Measurements from ENCODE around the gene KCNJ9.

KCNJ9 gene

DNA sequence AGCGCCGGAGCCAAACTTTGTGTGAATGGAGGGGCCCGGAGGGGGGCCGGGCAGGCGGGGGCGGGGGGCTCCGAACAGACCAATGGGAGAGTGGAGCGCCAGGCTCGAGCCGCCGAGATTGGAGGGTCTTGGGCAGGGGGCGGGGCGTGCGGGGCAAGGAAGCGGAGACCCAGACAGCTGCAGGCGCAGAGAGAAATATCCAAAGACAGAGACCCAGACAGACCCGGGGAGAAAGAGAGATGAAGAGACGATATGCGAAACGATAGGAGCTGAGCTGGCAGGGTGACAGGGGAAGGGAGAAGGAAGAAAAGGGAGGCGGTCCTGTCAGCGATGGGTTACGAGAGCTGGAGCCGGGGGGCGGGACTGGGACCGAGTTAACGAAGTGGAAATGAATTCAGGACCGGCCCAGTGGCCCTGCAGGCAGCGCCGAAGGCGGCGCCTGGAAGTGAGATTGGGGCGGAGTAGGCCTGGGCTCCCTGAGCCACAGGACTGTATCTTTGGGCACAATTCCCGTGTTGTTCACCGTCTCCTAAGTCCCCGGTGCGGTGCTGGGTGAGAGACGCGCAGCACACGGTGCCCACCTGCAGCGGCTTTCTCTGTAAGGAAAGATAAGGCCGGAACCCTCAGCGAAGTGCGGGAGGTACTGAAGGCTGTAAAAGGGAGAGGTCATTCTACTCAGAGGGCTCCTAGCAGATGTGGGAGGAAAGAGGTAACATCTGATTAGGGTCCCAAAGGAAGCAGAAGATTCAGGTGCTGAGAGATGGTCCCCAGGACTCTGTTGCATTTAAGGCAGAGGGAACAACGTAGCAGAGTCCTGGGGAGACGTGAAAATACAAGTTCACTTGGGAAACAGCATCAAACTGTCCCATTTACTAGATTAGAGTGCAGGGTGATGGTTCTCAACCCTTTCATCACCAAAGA is 10.8 kb upstream of the KCNJ9 start:
- DNase-seq = peak; percentile 93
- H2AFZ ChIP-seq (ENCODE audit: low read depth, low read length) = peak overlapping the region; percentile 96

DNA sequence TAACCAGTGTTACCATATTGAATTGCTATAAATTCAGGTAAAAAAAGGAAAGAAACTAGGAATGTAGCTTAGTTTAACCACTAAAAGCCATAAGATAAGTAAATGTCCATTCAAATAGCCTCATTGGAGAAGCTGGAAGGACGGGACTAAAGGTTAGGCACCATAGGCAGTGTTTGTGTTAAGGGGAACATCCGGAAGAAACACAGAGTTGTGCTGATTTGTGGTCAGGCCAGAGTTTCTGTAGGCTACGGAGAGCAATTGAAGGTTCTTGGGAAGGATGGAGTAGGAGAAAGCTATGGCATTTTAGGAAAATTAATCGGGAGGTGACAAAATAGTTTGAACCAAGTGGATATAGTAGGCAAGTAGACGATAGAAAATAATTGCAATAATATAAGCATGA is 10.0 kb upstream of the KCNJ9 start:
- no peak overlapping the region for H3K4me3 ChIP-seq (ENCODE audit: low read depth in 1 of 2, low read length in 2 of 2)
- peaks cover 14% of the 10 kb centered on the region for H3K27me3 ChIP-seq (ENCODE audit: insufficient read depth, low read length, poor library complexity)
- H3K27ac ChIP-seq (ENCODE audit: low read length) = no peak overlapping the region
- H2AFZ ChIP-seq (ENCODE audit: low read depth, low read length) = no peak overlapping the region
- no peak for TF ChIP-seq EZH2 (IDR thresholded peaks at IDR 0.05; ENCODE audit: borderline replicate concordance, low read depth, low read length, severe bottlenecking)
- TF ChIP-seq, protein P1, sequence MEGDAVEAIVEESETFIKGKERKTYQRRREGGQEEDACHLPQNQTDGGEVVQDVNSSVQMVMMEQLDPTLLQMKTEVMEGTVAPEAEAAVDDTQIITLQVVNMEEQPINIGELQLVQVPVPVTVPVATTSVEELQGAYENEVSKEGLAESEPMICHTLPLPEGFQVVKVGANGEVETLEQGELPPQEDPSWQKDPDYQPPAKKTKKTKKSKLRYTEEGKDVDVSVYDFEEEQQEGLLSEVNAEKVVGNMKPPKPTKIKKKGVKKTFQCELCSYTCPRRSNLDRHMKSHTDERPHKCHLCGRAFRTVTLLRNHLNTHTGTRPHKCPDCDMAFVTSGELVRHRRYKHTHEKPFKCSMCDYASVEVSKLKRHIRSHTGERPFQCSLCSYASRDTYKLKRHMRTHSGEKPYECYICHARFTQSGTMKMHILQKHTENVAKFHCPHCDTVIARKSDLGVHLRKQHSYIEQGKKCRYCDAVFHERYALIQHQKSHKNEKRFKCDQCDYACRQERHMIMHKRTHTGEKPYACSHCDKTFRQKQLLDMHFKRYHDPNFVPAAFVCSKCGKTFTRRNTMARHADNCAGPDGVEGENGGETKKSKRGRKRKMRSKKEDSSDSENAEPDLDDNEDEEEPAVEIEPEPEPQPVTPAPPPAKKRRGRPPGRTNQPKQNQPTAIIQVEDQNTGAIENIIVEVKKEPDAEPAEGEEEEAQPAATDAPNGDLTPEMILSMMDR (IDR thresholded peaks at IDR 0.05; ENCODE audit: borderline replicate concordance, extremely low read depth, low read length, poor library complexity, severe bottlenecking) = no peak
- no peaks in the 10 kb centered on the region for H4K20me1 ChIP-seq (ENCODE audit: insufficient read depth, low read length)
- H3K4me1 ChIP-seq (ENCODE audit: insufficient read depth, low read length) = peaks cover 19% of the 10 kb centered on the region
- no peaks in the 10 kb centered on the region for H3K9me3 ChIP-seq (ENCODE audit: insufficient read depth, low read length, severe bottlenecking)
- ATAC-seq (ENCODE audit: insufficient read depth, low read depth) = no peak
- DNase-seq = no peak
- no peak overlapping the region for H3K9ac ChIP-seq (ENCODE audit: low read depth, low read length)
- H3K79me2 ChIP-seq (ENCODE audit: insufficient read depth, low read length) = no peaks in the 10 kb centered on the region
- no peaks in the 10 kb centered on the region for H3K36me3 ChIP-seq (ENCODE audit: insufficient read depth, low read length)
- H3K4me2 ChIP-seq (ENCODE audit: insufficient read depth, low read length) = peak overlapping the region; percentile 91

More for the DNA sequence above, 10.8 kb upstream of the KCNJ9 start:
- Histone ChIP-seq H3K9me3 (ENCODE audit: insufficient read depth, low read length, severe bottlenecking) (no peaks in the 10 kb centered on the region), H3K4me3 (ENCODE audit: low read depth in 1 of 2, low read length in 2 of 2) (peak overlapping the region; percentile 43 to 80; a peak in 3 of 4 replicates), H3K4me1 (ENCODE audit: insufficient read depth, low read length) (peaks cover 19% of the 10 kb centered on the region), H3K4me2 (ENCODE audit: insufficient read depth, low read length) (peak overlapping the region; percentile 91), H3K27me3 (ENCODE audit: insufficient read depth, low read length, poor library complexity) (peaks cover 10% of the 10 kb centered on the region), H3K36me3 (ENCODE audit: insufficient read depth, low read length) (no peaks in the 10 kb centered on the region), H3K27ac (ENCODE audit: low read length) (peak overlapping the region; percentile 38; the same call in 1 of the 2 replicates), H4K20me1 (ENCODE audit: insufficient read depth, low read length) (no peaks in the 10 kb centered on the region), H3K79me2 (ENCODE audit: insufficient read depth, low read length) (no peaks in the 10 kb centered on the region), H3K9ac (ENCODE audit: low read depth, low read length) (peak overlapping the region; percentile 54)
- ATAC-seq (ENCODE audit: insufficient read depth, low read depth) = peak; percentile 98
- no peak for TF ChIP-seq EZH2 (IDR thresholded peaks at IDR 0.05; ENCODE audit: borderline replicate concordance, low read depth, low read length, severe bottlenecking)
- TF ChIP-seq, protein P1 (IDR thresholded peaks at IDR 0.05; ENCODE audit: borderline replicate concordance, extremely low read depth, low read length, poor library complexity, severe bottlenecking) = no peak

DNA sequence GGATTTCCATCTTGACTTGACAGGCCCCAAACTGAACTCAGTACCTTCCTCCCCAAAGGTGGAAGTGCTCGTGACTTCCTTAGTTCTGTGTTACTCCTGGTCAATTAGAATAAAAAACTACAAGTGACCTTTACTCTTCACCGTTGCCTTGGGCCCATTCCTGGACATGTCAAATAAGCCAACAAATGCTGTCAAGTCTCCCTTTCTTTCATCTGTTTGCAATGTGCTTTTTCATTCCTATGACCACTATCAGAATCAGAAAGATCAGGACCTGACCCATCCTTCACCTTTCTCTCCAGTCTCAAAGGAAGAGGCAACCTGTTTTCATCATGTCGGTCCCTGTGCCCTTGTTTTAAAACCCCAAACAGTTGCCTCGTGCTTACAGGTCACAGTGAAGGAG is 6.5 kb upstream of the KCNJ9 start:
- TF ChIP-seq, protein P1 (IDR thresholded peaks at IDR 0.05; ENCODE audit: borderline replicate concordance, extremely low read depth, low read length, poor library complexity, severe bottlenecking) = no peak
- TF ChIP-seq EZH2 (IDR thresholded peaks at IDR 0.05; ENCODE audit: borderline replicate concordance, low read depth, low read length, severe bottlenecking) = no peak
- ATAC-seq (ENCODE audit: insufficient read depth, low read depth) = no peak

More for the DNA sequence above, 6.5 kb upstream of the KCNJ9 start:
- no peaks in the 10 kb centered on the region for H3K9me3 ChIP-seq (ENCODE audit: insufficient read depth, low read length, severe bottlenecking)
- no peak for DNase-seq
- no peak overlapping the region for H3K9ac ChIP-seq (ENCODE audit: low read depth, low read length)
- no peaks in the 10 kb centered on the region for H3K79me2 ChIP-seq (ENCODE audit: insufficient read depth, low read length)
- H3K36me3 ChIP-seq (ENCODE audit: insufficient read depth, low read length) = no peaks in the 10 kb centered on the region
- no peaks in the 10 kb centered on the region for H4K20me1 ChIP-seq (ENCODE audit: insufficient read depth, low read length)
- peaks cover 13% of the 10 kb centered on the region for H3K4me1 ChIP-seq (ENCODE audit: insufficient read depth, low read length)
- no peak overlapping the region for H3K4me2 ChIP-seq (ENCODE audit: insufficient read depth, low read length)
- no peak overlapping the region for H3K4me3 ChIP-seq (ENCODE audit: low read depth in 1 of 2, low read length in 2 of 2)
- no peak overlapping the region for H2AFZ ChIP-seq (ENCODE audit: low read depth, low read length)
- no peak overlapping the region for H3K27ac ChIP-seq (ENCODE audit: low read length)
- H3K27me3 ChIP-seq (ENCODE audit: insufficient read depth, low read length, poor library complexity) = peaks cover 21% of the 10 kb centered on the region

Measured in DND-41 (cell line).